Neural cell (in vitro differentiated cells): Measurements from ENCODE around the gene RHOBTB3. TPM values are rescaled to one million over a fixed set of nuclear protein-coding genes. Genes with fewer than 3 reads are reported as not detected.

Experiments
- H2AFZ ChIP-seq: fragments of 200-600, 300-800 bp; sonication (generic), shearing (Covaris generic); 2 replicates; pipeline ENCODE4 v1.6.0; 2014; ENCODE audit warnings: low read depth, mild to moderate bottlenecking, antibody characterized with exemption, low read length, moderate library complexity
- H3F3A ChIP-seq: fragments of 200-600 bp; shearing (Covaris generic); 2 replicates; pipeline ENCODE4 v1.6.1; 2016; ENCODE audit warnings: mild to moderate bottlenecking, moderate library complexity, mixed read lengths, antibody characterized with exemption, low read length; ENCODE audit not compliant: insufficient read depth, poor library complexity, severe bottlenecking
- H3K27ac ChIP-seq: fragments of 200-600, 300-800 bp; sonication (generic), shearing (Covaris generic); 2 replicates; pipeline ENCODE4 v1.5.1; 2014; ENCODE audit warnings: mild to moderate bottlenecking, low read length, moderate library complexity
- H3K27me3 ChIP-seq: fragments of 300-800, 200-600 bp; sonication (generic), shearing (Covaris generic); 2 replicates; pipeline ENCODE4 v1.6.0; 2014; ENCODE audit warnings: mild to moderate bottlenecking, low read depth, low read length, moderate library complexity; ENCODE audit not compliant: insufficient read depth
- H3K36me3 ChIP-seq: fragments of 300-800, 200-600 bp; sonication (generic), shearing (Covaris generic); 2 replicates; pipeline ENCODE4 v1.5.1; 2014; ENCODE audit warnings: mild to moderate bottlenecking, antibody characterized with exemption, low read length, moderate library complexity; ENCODE audit not compliant: insufficient read depth
- H3K4me2 ChIP-seq: fragments of 300-800, 200-600 bp; sonication (generic), shearing (Covaris generic); 2 replicates; pipeline ENCODE4 v1.6.0; 2014; ENCODE audit warnings: mild to moderate bottlenecking, low read length
- H3K4me3 ChIP-seq: fragments of 300-800, 200-600 bp; sonication (generic), shearing (Covaris generic); 2 replicates; pipeline ENCODE4 v1.5.1; 2014; ENCODE audit warnings: mild to moderate bottlenecking, low read length, moderate library complexity
- H3K79me2 ChIP-seq: fragments of 200-600 bp; shearing (Covaris generic); replicated peaks from 2 replicates; pipeline ENCODE4 v1.6.0; 2014; ENCODE audit warnings: mild to moderate bottlenecking, low read length, moderate library complexity; ENCODE audit not compliant: insufficient read depth
- H3K9ac ChIP-seq: fragments of 300-800, 200-600 bp; sonication (generic), shearing (Covaris generic); 2 replicates; pipeline ENCODE4 v1.6.1; 2016; ENCODE audit warnings: mild to moderate bottlenecking, low read length, mixed read lengths
- H3K9me2 ChIP-seq: fragments of 200-600 bp; shearing (Covaris generic); 2 replicates; pipeline ENCODE4 v1.6.1; 2016; ENCODE audit warnings: mild to moderate bottlenecking, low read length, mixed read lengths; ENCODE audit not compliant: insufficient read depth
- H3K9me3 ChIP-seq: fragments of 200-600, 300-800 bp; sonication (generic), shearing (Covaris generic); 2 replicates; pipeline ENCODE4 v1.6.1; 2016; ENCODE audit warnings: mild to moderate bottlenecking, mixed run types, low read length, moderate library complexity, mixed read lengths
- H4K20me1 ChIP-seq: fragments of 200-600 bp; shearing (Covaris generic); 2 replicates; pipeline ENCODE4 v1.6.1; 2016; ENCODE audit warnings: mild to moderate bottlenecking, mixed run types; ENCODE audit not compliant: insufficient read depth
- CTCF ChIP-seq: fragments of 450-650 bp; IDR thresholded peaks from 2 replicates; pipeline ENCODE4 v1.5.1; 2014; ENCODE audit warnings: antibody characterized with exemption, mild to moderate bottlenecking, moderate library complexity; ENCODE audit not compliant: poor library complexity, severe bottlenecking
- EP300 ChIP-seq: fragments of 450-650 bp; conservative IDR thresholded peaks from 2 replicates; pipeline ENCODE4 v1.6.1; 2014; ENCODE audit warnings: antibody characterized with exemption, mild to moderate bottlenecking, moderate library complexity; ENCODE audit not compliant: poor library complexity, severe bottlenecking
- EZH2 ChIP-seq: fragments of 200-600, 300-800 bp; shearing (Covaris generic), sonication (generic); IDR thresholded peaks from 2 replicates; pipeline ENCODE4 v1.6.1; 2014; ENCODE audit warnings: antibody characterized with exemption, low read length, borderline replicate concordance, mild to moderate bottlenecking; ENCODE audit not compliant: insufficient read depth, poor library complexity, severe bottlenecking
- MXI1 ChIP-seq: fragments of 450-650 bp; conservative IDR thresholded peaks from 2 replicates; pipeline ENCODE4 v1.6.1; 2014; ENCODE audit warnings: antibody characterized with exemption, mild to moderate bottlenecking; ENCODE audit not compliant: poor library complexity, severe bottlenecking
- POLR2AphosphoS5 ChIP-seq: IDR thresholded peaks from 2 replicates; pipeline ENCODE4 v1.6.1; 2012
- RAD21 ChIP-seq: fragments of 450-650 bp; conservative IDR thresholded peaks from 2 replicates; pipeline ENCODE4 v1.6.1; 2014; ENCODE audit warnings: antibody characterized with exemption, mild to moderate bottlenecking, moderate library complexity
- REST ChIP-seq: IDR thresholded peaks from 2 replicates; pipeline ENCODE4 v1.6.1; 2012; ENCODE audit warnings: borderline replicate concordance
- SMC3 ChIP-seq: fragments of 450-650 bp; conservative IDR thresholded peaks from 2 replicates; pipeline ENCODE4 v1.6.1; 2014; ENCODE audit warnings: antibody characterized with exemption, mild to moderate bottlenecking, moderate library complexity; ENCODE audit not compliant: poor library complexity
- TAF1 ChIP-seq: IDR thresholded peaks from 2 replicates; pipeline ENCODE4 v1.6.1; 2012; ENCODE audit warnings: low read depth
- polyA plus RNA-seq: library from polyadenylated mRNA; depleted of rRNA; stranded (reverse); fragments of >200 nt; gene quantifications from 2 replicates; pipeline ENCODE4 v1.2.3, GENCODE V29; 2014

RHOBTB3 gene
- polyA plus RNA-seq, 1 donor from 2014 or later: 99.4 TPM

GRCh38 chr5:95733107-95733665, 2.0 kb downstream of the RHOBTB3 start:
- H3K9me2 ChIP-seq: no peaks in the 10 kb centered on the region
- no peak overlapping the region for H3K27ac ChIP-seq
- TF ChIP-seq REST: no peak
- no peak for TF ChIP-seq SMC3
- no peak for TF ChIP-seq MXI1
- no peak for TF ChIP-seq CTCF
- TF ChIP-seq EZH2: no peak
- no peak for TF ChIP-seq TAF1
- TF ChIP-seq EP300: no peak
- TF ChIP-seq RAD21: no peak
- no peak for TF ChIP-seq POLR2AphosphoS5
- no peaks in the 10 kb centered on the region for H4K20me1 ChIP-seq
- peaks cover 33% of the 10 kb centered on the region for H3K27me3 ChIP-seq
- H3K9ac ChIP-seq: no peak overlapping the region
- peak overlapping the region; percentile 44 for H3K4me2 ChIP-seq
- H3F3A ChIP-seq: no peaks in the 10 kb centered on the region
- H3K79me2 ChIP-seq: peaks cover 12% of the 10 kb centered on the region
- no peak overlapping the region for H2AFZ ChIP-seq
- H3K9me3 ChIP-seq: no peaks in the 10 kb centered on the region
- no peaks in the 10 kb centered on the region for H3K36me3 ChIP-seq
- H3K4me3 ChIP-seq: peak overlapping the region; percentile 82

- Histone ChIP-seq H3K4me2 (no peak overlapping the region), H3K9me2 (no peaks in the 10 kb centered on the region), H3K79me2 (peaks cover 12% of the 10 kb centered on the region), H3K27ac (no peak overlapping the region), H2AFZ (no peak overlapping the region), H3K36me3 (no peaks in the 10 kb centered on the region), H3K27me3 (peaks cover 33% of the 10 kb centered on the region), H3F3A (no peaks in the 10 kb centered on the region), H3K9me3 (no peaks in the 10 kb centered on the region), H3K9ac (no peak overlapping the region), H3K4me3 (peak overlapping the region; percentile 82), H4K20me1 (no peaks in the 10 kb centered on the region)
- TF ChIP-seq EZH2 (no peak), RAD21 (no peak), POLR2AphosphoS5 (no peak), EP300 (no peak), MXI1 (no peak), REST (no peak), CTCF (no peak), TAF1 (no peak), SMC3 (no peak)
Observed at GRCh38 chr5:95734187-95734586, 3.1 kb downstream of the RHOBTB3 start.
